HG02852 (cell line): ENCODE data around the gene C1QTNF12.

Source experiments
- ATAC-seq: cut with Tn5 transposase; IDR thresholded peaks from one replicate; pipeline ENCODE4 v1.9.1; 2021; ENCODE audit warnings: mild to moderate bottlenecking, moderate library complexity; ENCODE audit not compliant: unreplicated experiment

C1QTNF12 gene

GRCh38 chr1:1241588-1242219 is 4.8 kb downstream of the C1QTNF12 start:
- no peak for ATAC-seq

GRCh38 chr1:1240822-1241587 is 5.5 kb downstream of the C1QTNF12 start:
- no peak for ATAC-seq

- ATAC-seq, result no peak
Observed at GRCh38 chr1:1240348-1240732, 6.2 kb downstream of the C1QTNF12 start.

- no peak for ATAC-seq
Observed at GRCh38 chr1:1239614-1240347, 6.7 kb downstream of the C1QTNF12 start.

- ATAC-seq, result no peak
Observed at GRCh38 chr1:1239227-1239613, 7.3 kb downstream of the C1QTNF12 start.

GRCh38 chr1:1238702-1239178 is 7.8 kb downstream of the C1QTNF12 start:
- no peak for ATAC-seq

- ATAC-seq, result no peak
Observed at GRCh38 chr1:1237874-1238701, 8.4 kb downstream of the C1QTNF12 start.

GRCh38 chr1:1236945-1237873 is 9.3 kb downstream of the C1QTNF12 start:
- no peak for ATAC-seq

- no peak for ATAC-seq
Observed at GRCh38 chr1:1236176-1236763, 10.3 kb downstream of the C1QTNF12 start.

- no peak for ATAC-seq
Observed at GRCh38 chr1:1235016-1235744, 11.3 kb downstream of the C1QTNF12 start.

- no peak for ATAC-seq
Observed at GRCh38 chr1:1234180-1234808, 12.2 kb downstream of the C1QTNF12 start.

GRCh38 chr1:1233567-1233892 is 13.0 kb downstream of the C1QTNF12 start:
- ATAC-seq, result no peak

- ATAC-seq, result no peak
Observed at GRCh38 chr1:1232796-1233566, 13.5 kb downstream of the C1QTNF12 start.

GRCh38 chr1:1232208-1232795 is 14.2 kb downstream of the C1QTNF12 start, which contains the start of gene B3GALT6:
B3GALT6 (plus strand) TSS chr1:1232237; CDS start chr1:1232279, 42 bp downstream.
- no peak for ATAC-seq

GRCh38 chr1:1231400-1232207 is 14.9 kb downstream of the C1QTNF12 start, which contains the start of gene SDF4:
SDF4 (minus strand) TSS chr1:1232001; CDS start chr1:1228772, 3,229 bp downstream.
- peak; percentile 88 for ATAC-seq
